ENCODE data around the gene A3GALT2. TPM values are rescaled to one million over a fixed set of nuclear protein-coding genes. Genes with fewer than 3 reads are reported as not detected.
A peak's percentile ranks its signal among the peaks of the same experiment; 100 is the strongest.

A3GALT2 gene
- total and polyA plus RNA-seq, 4 donors, result not detected

DNA sequence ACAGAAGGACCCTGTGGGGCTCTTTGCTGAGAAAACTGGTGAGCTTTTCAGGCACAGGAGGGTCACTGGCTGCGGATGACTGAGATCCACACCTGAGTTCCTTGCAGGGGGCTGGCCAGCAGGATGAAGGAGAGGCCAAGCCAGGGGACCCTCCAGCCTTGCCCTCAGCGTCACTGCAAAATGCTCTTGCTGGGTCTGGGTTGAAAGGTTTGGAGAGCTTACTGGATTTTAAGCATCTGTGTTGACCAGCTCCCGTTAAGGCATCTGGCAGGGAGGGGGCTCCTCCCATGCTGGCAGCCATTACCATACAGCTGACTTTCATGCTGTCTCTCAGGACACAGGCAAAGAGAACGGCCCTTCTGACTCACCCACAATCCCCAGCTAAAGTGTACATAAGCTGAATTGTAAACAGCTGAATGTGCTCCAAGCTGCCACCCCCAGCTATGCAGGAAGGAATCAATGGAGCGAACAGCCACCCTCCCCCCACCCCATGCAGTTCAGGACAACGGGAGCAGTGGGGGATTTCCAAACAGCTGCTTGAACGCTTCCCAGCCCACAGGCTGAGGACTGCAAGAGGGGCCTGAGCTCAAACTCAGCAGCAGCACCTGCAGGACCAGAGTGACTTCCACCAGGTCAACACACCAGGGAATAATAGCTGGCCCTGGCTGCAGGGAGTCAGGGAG is 21.3 kb upstream of the A3GALT2 start:
- H3K27ac ChIP-seq (ENCODE audit: low read depth in 1 of 2, low read length in 2 of 2), result peak overlapping the region; percentile 97 to 99
- 14% methylated on average over 7 of the region's 7 CpGs for WGBS
- H3K9me3 ChIP-seq (ENCODE audit: control insufficient read depth in 4 of 4, low read length in 3 of 4), result no peaks in the 10 kb centered on the region
- H3K4me1 ChIP-seq (ENCODE audit: control insufficient read depth in 4 of 4, insufficient read depth in 4 of 4, low read length in 3 of 4), result peaks cover 37 to 98% (median 80%) of the 10 kb centered on the region in 4 donors
- H3K9ac ChIP-seq (ENCODE audit: low read depth in 1 of 2, low read length in 2 of 2), result peak overlapping the region; percentile 17 to 21
- H3K4me3 ChIP-seq (ENCODE audit: low read depth in 1 of 3, low read length in 3 of 3), result peak overlapping the region in 1 of 3 donors; percentile 13
- DNase-seq (ENCODE audit: low spot score), result peak; percentile 71
- no peaks in the 10 kb centered on the region for H3K36me3 ChIP-seq (ENCODE audit: control insufficient read depth in 4 of 4, insufficient read depth in 3 of 4, low read depth in 1 of 4, low read length in 3 of 4)
- TF ChIP-seq SP1 (IDR thresholded peaks at IDR 0.05) (peak; percentile 90), HNF4G (IDR thresholded peaks at IDR 0.05) (no peak), EGR1 (IDR thresholded peaks at IDR 0.05; ENCODE audit: low read depth in 2 of 2) (peak; percentile 43 to 87), NR2F2 (IDR thresholded peaks at IDR 0.05) (peak; percentile 45), YY1 (IDR thresholded peaks at IDR 0.05) (peak; percentile 97), RXRA (IDR thresholded peaks at IDR 0.05) (peak; percentile 82 to 95), TAF1 (conservative IDR thresholded peaks at IDR 0.05) (no peak), HNF4A (conservative IDR thresholded peaks at IDR 0.05) (peak; percentile 65 to 82), FOXA1 (IDR thresholded peaks at IDR 0.05) (peak; percentile 100), JUND (IDR thresholded peaks at IDR 0.05) (peak; percentile 94 to 97), RAD21 (IDR thresholded peaks at IDR 0.05) (peak; percentile 35 to 55), FOXA2 (IDR thresholded peaks at IDR 0.05) (peak; percentile 100), GABPA (IDR thresholded peaks at IDR 0.05 in 1 of 2, conservative IDR thresholded peaks at IDR 0.05 in 1 of 2) (peak in 1 of 2 donors; percentile 65)
- TF ChIP-seq, protein P1, sequence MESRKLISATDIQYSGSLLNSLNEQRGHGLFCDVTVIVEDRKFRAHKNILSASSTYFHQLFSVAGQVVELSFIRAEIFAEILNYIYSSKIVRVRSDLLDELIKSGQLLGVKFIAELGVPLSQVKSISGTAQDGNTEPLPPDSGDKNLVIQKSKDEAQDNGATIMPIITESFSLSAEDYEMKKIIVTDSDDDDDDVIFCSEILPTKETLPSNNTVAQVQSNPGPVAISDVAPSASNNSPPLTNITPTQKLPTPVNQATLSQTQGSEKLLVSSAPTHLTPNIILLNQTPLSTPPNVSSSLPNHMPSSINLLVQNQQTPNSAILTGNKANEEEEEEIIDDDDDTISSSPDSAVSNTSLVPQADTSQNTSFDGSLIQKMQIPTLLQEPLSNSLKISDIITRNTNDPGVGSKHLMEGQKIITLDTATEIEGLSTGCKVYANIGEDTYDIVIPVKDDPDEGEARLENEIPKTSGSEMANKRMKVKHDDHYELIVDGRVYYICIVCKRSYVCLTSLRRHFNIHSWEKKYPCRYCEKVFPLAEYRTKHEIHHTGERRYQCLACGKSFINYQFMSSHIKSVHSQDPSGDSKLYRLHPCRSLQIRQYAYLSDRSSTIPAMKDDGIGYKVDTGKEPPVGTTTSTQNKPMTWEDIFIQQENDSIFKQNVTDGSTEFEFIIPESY (IDR thresholded peaks at IDR 0.05), result peak; percentile 88
- TF ChIP-seq, protein P2, sequence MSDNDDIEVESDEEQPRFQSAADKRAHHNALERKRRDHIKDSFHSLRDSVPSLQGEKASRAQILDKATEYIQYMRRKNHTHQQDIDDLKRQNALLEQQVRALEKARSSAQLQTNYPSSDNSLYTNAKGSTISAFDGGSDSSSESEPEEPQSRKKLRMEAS (IDR thresholded peaks at IDR 0.05), result peak; percentile 97
- TF ChIP-seq, protein P3, sequence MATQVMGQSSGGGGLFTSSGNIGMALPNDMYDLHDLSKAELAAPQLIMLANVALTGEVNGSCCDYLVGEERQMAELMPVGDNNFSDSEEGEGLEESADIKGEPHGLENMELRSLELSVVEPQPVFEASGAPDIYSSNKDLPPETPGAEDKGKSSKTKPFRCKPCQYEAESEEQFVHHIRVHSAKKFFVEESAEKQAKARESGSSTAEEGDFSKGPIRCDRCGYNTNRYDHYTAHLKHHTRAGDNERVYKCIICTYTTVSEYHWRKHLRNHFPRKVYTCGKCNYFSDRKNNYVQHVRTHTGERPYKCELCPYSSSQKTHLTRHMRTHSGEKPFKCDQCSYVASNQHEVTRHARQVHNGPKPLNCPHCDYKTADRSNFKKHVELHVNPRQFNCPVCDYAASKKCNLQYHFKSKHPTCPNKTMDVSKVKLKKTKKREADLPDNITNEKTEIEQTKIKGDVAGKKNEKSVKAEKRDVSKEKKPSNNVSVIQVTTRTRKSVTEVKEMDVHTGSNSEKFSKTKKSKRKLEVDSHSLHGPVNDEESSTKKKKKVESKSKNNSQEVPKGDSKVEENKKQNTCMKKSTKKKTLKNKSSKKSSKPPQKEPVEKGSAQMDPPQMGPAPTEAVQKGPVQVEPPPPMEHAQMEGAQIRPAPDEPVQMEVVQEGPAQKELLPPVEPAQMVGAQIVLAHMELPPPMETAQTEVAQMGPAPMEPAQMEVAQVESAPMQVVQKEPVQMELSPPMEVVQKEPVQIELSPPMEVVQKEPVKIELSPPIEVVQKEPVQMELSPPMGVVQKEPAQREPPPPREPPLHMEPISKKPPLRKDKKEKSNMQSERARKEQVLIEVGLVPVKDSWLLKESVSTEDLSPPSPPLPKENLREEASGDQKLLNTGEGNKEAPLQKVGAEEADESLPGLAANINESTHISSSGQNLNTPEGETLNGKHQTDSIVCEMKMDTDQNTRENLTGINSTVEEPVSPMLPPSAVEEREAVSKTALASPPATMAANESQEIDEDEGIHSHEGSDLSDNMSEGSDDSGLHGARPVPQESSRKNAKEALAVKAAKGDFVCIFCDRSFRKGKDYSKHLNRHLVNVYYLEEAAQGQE (IDR thresholded peaks at IDR 0.05), result peak; percentile 84
- TF ChIP-seq, protein P4, sequence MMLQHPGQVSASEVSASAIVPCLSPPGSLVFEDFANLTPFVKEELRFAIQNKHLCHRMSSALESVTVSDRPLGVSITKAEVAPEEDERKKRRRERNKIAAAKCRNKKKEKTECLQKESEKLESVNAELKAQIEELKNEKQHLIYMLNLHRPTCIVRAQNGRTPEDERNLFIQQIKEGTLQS (IDR thresholded peaks at IDR 0.05), result peak; percentile 73
- TF ChIP-seq, protein P5, sequence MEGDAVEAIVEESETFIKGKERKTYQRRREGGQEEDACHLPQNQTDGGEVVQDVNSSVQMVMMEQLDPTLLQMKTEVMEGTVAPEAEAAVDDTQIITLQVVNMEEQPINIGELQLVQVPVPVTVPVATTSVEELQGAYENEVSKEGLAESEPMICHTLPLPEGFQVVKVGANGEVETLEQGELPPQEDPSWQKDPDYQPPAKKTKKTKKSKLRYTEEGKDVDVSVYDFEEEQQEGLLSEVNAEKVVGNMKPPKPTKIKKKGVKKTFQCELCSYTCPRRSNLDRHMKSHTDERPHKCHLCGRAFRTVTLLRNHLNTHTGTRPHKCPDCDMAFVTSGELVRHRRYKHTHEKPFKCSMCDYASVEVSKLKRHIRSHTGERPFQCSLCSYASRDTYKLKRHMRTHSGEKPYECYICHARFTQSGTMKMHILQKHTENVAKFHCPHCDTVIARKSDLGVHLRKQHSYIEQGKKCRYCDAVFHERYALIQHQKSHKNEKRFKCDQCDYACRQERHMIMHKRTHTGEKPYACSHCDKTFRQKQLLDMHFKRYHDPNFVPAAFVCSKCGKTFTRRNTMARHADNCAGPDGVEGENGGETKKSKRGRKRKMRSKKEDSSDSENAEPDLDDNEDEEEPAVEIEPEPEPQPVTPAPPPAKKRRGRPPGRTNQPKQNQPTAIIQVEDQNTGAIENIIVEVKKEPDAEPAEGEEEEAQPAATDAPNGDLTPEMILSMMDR (IDR thresholded peaks at IDR 0.05; ENCODE audit: low read depth, low read length, missing input control), result no peak
- H3K27me3 ChIP-seq (ENCODE audit: control insufficient read depth in 4 of 4, insufficient read depth in 4 of 4, low read length in 3 of 4), result no peaks in the 10 kb centered on the region
